ENCODE results near the gene RPS17. TPM values are rescaled to one million over a fixed set of nuclear protein-coding genes. Genes with fewer than 3 reads are reported as not detected.

The RPS17 gene
- total RNA-seq, 1 experiment from 2014 or later: 2,707 TPM

DNA sequence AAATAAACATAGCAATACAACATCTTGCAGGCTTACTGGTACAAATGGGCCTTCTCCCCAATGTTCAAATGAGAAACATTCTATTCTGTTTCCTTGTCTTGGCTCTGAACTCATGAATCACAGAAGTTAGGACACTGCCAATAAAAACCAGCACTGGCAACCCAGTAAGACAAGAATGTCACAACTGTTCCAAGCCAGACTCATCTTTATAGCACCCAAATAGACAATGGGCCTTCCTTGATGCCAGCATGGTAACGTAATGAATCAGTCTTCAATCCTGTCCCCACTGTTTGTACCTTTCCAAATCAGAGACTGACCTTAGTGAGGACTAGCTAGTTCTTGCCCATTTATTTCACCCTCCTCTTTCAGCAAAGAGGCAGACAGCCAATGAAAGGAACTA is 14.1 kb upstream of the RPS17 start:
- no peaks in the 10 kb centered on the region for H3K27me3 Mint-ChIP-seq (ENCODE audit: insufficient read depth, unreplicated experiment)

DNA sequence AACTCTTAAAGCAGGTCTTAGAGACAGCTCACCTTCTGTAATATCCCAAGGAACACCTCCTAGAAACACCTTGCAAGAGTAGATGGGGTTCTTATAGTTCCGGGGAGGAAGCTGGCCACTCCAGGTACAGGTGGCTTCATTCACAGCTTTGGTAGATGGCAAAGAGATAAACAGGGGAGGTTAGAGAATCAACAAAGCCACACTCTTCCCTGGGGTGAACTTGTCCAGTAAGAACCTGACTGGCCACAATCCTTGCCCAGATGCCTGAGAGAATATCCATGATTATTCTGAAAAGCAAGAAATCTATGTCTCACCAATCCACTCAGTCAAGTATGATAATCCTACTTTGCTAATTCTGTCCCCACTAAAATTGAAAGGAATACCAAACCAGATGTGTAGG is 13.6 kb upstream of the RPS17 start:
- Mint-ChIP-seq H3K27ac (ENCODE audit: low read depth, unreplicated experiment) (no peak overlapping the region), H3K36me3 (ENCODE audit: insufficient read depth, unreplicated experiment) (no peaks in the 10 kb centered on the region), H3K4me1 (ENCODE audit: insufficient read depth, unreplicated experiment) (peaks cover 21% of the 10 kb centered on the region), H3K9me3 (ENCODE audit: unreplicated experiment) (no peaks in the 10 kb centered on the region), H3K27me3 (ENCODE audit: insufficient read depth, unreplicated experiment) (no peaks in the 10 kb centered on the region), H3K4me3 (ENCODE audit: unreplicated experiment) (no peak overlapping the region)
- DNase-seq (ENCODE audit: unreplicated experiment): no peak
- BruUV-seq (replicated peaks): no TSS peak
- intact Hi-C loops (cut with micrococcal nuclease): no loop called here
- ChIA-PET CTCF (interaction anchor here (0.7 kb wide), 1 partner anchor 105 kb away, joined by 3 read pairs; no protein-coding TSS in a partner anchor), POLR2A (interaction anchor here (0.7 to 2.0 kb wide), 3 partner anchors 10 to 196 kb away, joined by 3 to 11 read pairs (median 4); partner anchors contain the start of gene RPS17)
- TF ChIP-seq, protein P1, sequence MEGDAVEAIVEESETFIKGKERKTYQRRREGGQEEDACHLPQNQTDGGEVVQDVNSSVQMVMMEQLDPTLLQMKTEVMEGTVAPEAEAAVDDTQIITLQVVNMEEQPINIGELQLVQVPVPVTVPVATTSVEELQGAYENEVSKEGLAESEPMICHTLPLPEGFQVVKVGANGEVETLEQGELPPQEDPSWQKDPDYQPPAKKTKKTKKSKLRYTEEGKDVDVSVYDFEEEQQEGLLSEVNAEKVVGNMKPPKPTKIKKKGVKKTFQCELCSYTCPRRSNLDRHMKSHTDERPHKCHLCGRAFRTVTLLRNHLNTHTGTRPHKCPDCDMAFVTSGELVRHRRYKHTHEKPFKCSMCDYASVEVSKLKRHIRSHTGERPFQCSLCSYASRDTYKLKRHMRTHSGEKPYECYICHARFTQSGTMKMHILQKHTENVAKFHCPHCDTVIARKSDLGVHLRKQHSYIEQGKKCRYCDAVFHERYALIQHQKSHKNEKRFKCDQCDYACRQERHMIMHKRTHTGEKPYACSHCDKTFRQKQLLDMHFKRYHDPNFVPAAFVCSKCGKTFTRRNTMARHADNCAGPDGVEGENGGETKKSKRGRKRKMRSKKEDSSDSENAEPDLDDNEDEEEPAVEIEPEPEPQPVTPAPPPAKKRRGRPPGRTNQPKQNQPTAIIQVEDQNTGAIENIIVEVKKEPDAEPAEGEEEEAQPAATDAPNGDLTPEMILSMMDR (IDR thresholded peaks at IDR 0.05; ENCODE audit: unreplicated experiment): no peak

More for the DNA sequence above, 14.1 kb upstream of the RPS17 start:
- TF ChIP-seq, protein P1 (IDR thresholded peaks at IDR 0.05; ENCODE audit: unreplicated experiment): no peak
- Mint-ChIP-seq H3K4me1 (ENCODE audit: insufficient read depth, unreplicated experiment) (peaks cover 21% of the 10 kb centered on the region), H3K36me3 (ENCODE audit: insufficient read depth, unreplicated experiment) (no peaks in the 10 kb centered on the region), H3K27ac (ENCODE audit: low read depth, unreplicated experiment) (no peak overlapping the region), H3K4me3 (ENCODE audit: unreplicated experiment) (no peak overlapping the region), H3K9me3 (ENCODE audit: unreplicated experiment) (no peaks in the 10 kb centered on the region)
- intact Hi-C loops (cut with micrococcal nuclease): no loop called here
- ChIA-PET POLR2A (interaction anchor here (0.7 to 2.0 kb wide), 3 partner anchors 14 to 126 kb away, joined by 3 to 11 read pairs (median 4); partner anchors contain the start of gene RPS17), CTCF (no interaction called here)
- DNase-seq (ENCODE audit: unreplicated experiment): no peak
- BruUV-seq (replicated peaks): no TSS peak

DNA sequence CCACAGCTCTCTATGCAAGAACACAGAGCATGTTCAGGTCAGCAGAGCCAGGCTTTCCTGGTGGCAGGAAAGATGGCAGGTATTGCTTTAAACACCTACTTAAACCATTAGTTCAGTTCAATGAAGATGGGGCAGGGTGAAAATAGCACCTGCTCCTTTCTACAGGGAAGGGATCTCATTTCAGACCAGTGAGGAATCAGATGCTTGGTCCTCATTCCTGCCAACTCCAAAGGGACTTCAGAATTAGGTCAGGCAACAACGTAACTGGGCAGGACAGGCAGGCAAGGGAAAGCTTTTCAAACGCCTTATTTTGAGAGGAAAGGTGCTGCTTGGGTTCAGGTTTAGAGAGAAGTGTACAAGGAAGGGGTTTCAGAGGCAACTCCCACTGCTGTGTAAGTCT is 12.6 kb upstream of the RPS17 start:
- intact Hi-C loops (cut with micrococcal nuclease): no loop called here
- ChIA-PET POLR2A (interaction anchor here (0.6 to 2.0 kb wide), 3 partner anchors 13 to 197 kb away, joined by 3 to 11 read pairs (median 3); partner anchors contain the start of gene RPS17), CTCF (interaction anchor here (0.5 to 0.7 kb wide), 3 partner anchors 198 to 256 kb away, joined by 3 to 4 read pairs (median 3); partner anchors contain the start of gene WHAMM)
- no TSS peak for BruUV-seq (replicated peaks)
- Mint-ChIP-seq H3K9me3 (ENCODE audit: unreplicated experiment) (no peaks in the 10 kb centered on the region), H3K4me3 (ENCODE audit: unreplicated experiment) (no peak overlapping the region), H3K4me1 (ENCODE audit: insufficient read depth, unreplicated experiment) (peaks cover 21% of the 10 kb centered on the region), H3K36me3 (ENCODE audit: insufficient read depth, unreplicated experiment) (no peaks in the 10 kb centered on the region), H3K27ac (ENCODE audit: low read depth, unreplicated experiment) (no peak overlapping the region), H3K27me3 (ENCODE audit: insufficient read depth, unreplicated experiment) (no peaks in the 10 kb centered on the region)
- TF ChIP-seq, protein P1 (IDR thresholded peaks at IDR 0.05; ENCODE audit: unreplicated experiment): no peak
- no peak for DNase-seq (ENCODE audit: unreplicated experiment)

DNA sequence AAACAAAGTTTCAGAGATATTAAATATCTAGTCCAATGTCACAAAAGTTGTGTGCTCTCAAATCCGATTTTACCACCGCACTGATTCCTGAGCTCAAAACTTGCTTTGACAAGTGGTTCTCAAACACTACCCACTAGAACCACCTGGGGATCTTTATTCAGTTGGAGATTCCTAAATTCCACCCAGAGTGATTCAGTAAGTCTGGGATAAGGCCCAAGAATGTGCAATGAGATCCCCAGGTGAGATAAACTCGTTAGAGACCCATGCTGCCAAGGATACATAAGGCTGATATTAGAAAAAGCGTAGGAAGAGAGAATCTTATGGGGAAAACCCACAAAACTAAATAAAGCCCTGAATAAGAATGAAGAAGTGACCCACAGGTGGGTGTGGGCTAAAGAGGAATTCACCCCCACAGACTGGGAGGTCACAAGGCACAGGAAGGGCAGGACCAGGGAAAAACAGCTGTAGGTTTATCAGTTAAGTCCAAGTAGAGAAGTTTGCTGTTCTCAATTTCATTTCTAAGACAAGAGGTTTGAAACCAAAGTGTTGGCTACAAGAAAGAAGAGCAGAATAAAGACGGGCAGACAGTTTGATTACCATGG is 11.5 kb upstream of the RPS17 start:
- peaks cover 21% of the 10 kb centered on the region for H3K4me1 Mint-ChIP-seq (ENCODE audit: insufficient read depth, unreplicated experiment)
- no TSS peak for BruUV-seq (replicated peaks)
- H3K27ac Mint-ChIP-seq (ENCODE audit: low read depth, unreplicated experiment): no peak overlapping the region
- H3K36me3 Mint-ChIP-seq (ENCODE audit: insufficient read depth, unreplicated experiment): no peaks in the 10 kb centered on the region
- H3K27me3 Mint-ChIP-seq (ENCODE audit: insufficient read depth, unreplicated experiment): no peaks in the 10 kb centered on the region
- peak; percentile 39 for DNase-seq (ENCODE audit: unreplicated experiment)
- intact Hi-C loops (cut with micrococcal nuclease): no loop called here
- POLR2A ChIA-PET: interaction anchor here (0.7 to 2.0 kb wide), 10 partner anchors 9 to 466 kb away, joined by 3 to 25 read pairs (median 6); partner anchors contain the start of gene RPS17
- TF ChIP-seq, protein P1 (IDR thresholded peaks at IDR 0.05; ENCODE audit: unreplicated experiment): no peak
- no peaks in the 10 kb centered on the region for H3K9me3 Mint-ChIP-seq (ENCODE audit: unreplicated experiment)
- CTCF ChIA-PET: interaction anchor here (0.6 to 1.7 kb wide), 3 partner anchors 9 to 174 kb away, joined by 3 to 11 read pairs (median 5); partner anchors contain the start of gene RPS17
- no peak overlapping the region for H3K4me3 Mint-ChIP-seq (ENCODE audit: unreplicated experiment)

Measured in MCF 10A (cell line).